ENCODE results near the gene HOXA9.

The HOXA9 gene

GRCh38 chr7:27124902-27125689 lies 40.2 kb downstream of the HOXA9 start:
- no peak for FAIRE-seq

DNA sequence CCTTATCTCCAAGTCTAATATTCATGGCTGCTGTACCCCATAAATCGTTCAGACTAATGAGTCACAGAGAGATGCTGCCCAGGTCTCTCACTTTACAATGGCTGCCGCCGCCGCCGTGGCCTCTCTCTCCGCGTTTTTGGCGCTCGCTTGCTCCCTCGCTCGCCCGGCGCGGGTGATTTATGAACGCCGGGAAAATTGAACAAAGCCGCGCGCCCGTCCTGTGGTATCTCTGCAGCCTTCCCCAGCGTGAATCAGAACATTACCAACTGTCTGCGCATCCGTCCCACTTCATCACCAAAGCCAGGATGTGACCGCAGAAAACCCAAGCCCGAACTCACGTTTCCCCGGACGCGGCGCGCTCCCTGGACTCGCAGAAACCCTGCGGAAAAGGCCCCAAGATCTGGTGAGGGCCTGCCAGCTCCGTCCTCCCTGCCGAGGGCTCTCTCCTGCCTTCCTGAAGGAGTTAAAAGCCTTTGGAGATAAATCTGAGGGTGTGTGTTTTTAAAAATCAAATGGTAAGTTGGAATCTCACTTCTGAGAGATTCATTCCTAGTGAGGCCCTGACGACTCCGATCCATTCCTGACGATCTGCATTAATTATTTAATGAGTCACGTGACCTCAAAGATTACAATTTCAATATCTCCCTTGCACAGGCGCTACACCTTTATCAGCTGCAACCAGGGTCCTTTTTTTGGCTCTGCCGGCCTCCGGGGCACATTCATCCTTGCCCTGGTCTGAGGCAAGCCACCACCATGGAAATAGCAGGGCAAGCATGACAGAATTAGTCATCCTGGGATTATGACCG lies 41.0 kb downstream of the HOXA9 start:
- no peak for FAIRE-seq

- FAIRE-seq: no peak
Measured at GRCh38 chr7:27123477-27124053, 41.8 kb downstream of the HOXA9 start.

DNA sequence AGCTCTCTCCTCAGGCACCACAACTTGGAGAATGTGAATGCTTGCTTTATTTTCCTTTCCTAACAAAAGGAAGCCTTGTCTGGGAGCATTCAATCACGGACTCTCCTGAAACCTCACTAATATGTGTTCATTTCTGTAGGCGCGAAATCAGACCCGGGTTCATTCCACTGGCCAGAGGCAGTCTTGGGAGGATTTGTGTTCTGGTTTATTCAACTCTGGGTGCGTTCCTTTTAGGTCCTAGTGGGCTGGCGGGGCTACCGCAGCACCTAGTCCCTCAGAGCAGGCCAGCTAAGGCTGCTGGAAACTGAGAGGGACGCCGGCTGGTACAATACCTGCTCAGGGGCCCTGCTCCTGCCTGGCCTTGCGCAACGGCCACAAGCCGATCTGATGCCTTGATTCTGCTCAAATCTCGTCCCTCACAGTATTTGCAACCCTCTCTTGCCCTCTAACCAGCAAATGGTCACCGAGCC lies 42.3 kb downstream of the HOXA9 start:
- no peak for FAIRE-seq

- no peak for FAIRE-seq
Measured at GRCh38 chr7:27122077-27122910, 43.0 kb downstream of the HOXA9 start.

- no peak for FAIRE-seq
Measured at GRCh38 chr7:27121684-27122076, 43.7 kb downstream of the HOXA9 start.

DNA sequence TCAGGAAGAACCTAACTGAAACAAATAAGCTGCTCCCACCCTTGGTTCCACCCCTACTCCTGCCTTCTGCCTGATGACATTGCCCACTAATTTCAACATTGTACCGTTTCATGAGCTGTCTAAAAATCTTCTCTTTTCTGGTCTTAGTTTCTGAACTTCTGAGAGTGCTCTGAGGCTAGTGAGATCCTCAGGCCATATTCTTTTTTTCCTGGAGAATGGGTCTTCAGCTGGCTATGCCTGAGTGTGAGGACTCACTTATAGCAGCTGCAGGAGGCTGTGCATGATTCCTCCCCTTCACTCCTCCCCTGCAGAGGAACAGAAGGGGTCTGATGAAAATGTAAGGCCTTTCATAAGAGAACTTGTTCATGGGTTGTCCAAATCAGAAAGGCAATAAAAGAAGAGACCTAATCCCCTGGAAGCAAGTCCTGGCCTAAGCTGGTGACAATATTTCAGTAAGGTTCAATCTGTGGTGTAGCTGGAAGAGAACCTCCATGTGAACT lies 45.9 kb downstream of the HOXA9 start:
- FAIRE-seq: no peak

DNA sequence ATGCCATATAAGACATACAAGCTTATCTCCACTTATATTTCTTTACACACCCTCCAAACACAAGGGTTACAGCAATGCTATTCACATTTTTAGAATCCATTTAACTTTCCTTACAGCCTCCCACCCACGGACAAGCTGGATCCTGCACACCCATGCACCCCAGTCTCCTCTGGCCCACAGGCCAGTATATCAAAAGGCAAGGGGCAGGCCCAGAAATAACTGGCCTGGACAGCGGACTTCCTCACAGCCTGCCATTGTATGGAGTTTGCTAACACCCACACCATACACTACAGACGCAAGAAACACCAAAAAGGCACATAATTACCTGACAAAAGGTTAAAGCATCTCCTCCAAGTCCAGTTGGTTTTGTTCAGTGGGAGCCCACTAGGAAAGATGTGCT lies 46.8 kb downstream of the HOXA9 start:
- no peak for FAIRE-seq

DNA sequence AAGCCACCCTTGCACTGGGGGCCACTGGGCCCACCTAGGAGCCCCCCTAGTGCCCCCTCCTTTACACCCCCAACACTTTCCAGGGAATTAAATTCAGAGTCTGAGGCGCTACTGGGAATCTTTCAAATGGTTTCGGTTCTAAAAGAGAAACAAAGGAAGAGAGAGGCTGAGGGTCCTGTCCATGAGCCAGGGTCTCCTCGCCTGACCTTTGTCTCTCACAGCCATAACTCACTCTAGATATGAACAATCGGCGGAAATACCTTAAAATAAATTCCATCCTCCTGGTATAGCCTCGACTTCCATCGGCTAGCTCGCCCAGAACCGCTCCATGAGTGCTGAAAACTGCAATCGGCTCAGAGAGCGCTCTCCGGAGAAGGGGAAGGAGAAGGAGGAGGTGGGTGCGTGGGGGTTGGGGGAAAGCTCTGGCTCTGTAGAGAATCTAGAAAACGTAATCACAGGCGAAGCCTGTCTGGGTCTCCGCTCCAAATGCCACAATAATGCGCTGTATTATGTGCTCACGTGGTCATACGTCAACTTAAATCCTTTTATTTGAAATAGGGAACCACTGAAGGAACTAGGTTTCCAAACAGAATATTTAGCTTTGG lies 47.3 kb downstream of the HOXA9 start:
- no peak for FAIRE-seq

GRCh38 chr7:27116962-27117886 lies 48.1 kb downstream of the HOXA9 start:
- no peak for FAIRE-seq

GRCh38 chr7:27116031-27116961 lies 49.0 kb downstream of the HOXA9 start:
- FAIRE-seq: no peak

DNA sequence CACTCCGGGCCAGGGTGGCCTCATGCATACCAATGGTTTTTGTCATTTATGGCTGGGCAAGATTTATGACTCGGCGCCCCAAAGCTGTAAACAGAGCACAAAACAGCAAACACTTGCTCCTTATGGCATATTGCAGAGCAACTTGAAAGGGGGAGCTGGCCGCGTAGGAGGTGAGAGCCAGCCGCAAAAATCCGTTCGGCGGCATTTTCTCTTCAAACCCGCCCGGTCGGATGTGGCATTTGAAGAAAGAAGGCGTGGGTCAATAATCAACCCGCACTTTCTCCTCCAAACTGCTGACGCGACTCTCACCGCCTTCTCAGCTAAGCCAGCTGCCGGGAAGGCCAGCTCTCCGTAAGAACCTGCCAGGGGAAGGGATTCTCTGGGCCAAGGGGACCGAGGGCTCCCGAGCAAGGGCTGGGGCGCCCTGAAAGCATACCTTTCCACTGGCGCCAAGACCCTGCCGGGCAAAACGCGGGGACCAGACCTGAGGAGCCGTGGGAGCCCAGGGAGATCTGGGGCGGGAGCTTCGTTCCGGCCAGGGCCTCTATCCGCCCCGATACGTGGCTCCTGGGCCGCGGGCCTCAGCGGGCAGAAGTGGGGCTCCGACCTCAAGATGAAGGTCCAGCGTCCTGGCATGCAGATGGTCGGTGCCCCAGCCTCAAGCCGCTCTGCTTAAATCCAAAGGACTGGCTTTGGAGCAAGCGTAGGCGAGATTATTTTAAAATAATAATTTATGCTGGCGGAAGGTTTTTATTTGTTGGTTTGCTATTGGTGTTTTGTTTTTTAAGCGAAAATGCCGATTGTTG lies 49.9 kb downstream of the HOXA9 start:
- no peak for FAIRE-seq

DNA sequence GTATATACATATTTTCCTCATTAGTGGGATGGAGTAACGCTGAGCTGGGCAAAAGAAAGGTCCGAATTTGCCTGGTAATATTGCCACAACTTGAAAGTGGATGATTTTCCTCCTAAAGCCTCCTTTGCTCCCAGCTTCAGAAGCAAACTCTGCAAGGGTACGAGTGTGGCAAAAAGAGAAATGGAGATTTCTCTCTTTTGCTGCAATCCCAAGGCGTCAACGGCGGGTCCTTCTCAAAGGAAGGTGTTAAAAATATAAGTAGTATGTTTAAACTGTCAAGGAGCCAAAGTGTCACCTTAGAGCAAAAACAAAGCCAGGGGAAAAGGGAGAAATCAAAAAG lies 50.5 kb downstream of the HOXA9 start:
- no peak for FAIRE-seq

DNA sequence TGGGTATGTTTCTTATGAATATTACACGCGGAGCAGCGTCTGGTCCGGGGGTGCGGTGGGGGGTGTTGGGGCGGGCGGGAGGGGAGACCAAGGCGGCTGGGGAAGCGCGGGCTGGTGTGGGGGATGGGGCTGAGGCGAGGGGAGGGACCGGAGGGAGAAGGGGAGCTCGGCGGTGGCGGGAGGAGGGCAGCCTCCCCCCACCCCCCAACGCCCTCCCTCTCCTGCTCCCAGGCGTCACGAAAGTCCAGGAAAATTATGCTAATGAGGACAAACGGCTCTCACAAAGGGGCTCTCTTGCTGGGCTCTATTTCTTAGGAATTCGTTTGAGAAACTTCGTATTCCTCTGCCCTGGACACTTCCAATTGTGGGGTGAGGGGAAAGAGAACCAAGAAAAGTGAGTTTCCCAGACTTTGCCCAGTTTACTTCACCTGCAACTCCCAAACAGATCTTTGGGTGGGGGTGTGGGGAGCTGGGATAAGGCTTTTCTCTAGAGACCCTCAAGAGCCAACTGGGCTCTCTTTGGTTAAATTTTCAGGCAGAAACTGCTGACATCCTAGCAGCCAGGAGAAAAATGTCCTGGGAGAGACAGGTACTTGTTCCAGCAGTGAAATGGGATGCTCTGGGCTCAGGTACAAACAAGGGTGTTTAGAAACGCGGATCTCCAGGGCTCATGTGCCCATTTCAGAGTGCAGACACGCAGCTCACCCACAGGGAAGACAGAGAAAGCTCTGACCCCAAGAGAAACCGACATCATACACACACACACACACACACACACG lies 51.2 kb downstream of the HOXA9 start:
- FAIRE-seq: no peak

DNA sequence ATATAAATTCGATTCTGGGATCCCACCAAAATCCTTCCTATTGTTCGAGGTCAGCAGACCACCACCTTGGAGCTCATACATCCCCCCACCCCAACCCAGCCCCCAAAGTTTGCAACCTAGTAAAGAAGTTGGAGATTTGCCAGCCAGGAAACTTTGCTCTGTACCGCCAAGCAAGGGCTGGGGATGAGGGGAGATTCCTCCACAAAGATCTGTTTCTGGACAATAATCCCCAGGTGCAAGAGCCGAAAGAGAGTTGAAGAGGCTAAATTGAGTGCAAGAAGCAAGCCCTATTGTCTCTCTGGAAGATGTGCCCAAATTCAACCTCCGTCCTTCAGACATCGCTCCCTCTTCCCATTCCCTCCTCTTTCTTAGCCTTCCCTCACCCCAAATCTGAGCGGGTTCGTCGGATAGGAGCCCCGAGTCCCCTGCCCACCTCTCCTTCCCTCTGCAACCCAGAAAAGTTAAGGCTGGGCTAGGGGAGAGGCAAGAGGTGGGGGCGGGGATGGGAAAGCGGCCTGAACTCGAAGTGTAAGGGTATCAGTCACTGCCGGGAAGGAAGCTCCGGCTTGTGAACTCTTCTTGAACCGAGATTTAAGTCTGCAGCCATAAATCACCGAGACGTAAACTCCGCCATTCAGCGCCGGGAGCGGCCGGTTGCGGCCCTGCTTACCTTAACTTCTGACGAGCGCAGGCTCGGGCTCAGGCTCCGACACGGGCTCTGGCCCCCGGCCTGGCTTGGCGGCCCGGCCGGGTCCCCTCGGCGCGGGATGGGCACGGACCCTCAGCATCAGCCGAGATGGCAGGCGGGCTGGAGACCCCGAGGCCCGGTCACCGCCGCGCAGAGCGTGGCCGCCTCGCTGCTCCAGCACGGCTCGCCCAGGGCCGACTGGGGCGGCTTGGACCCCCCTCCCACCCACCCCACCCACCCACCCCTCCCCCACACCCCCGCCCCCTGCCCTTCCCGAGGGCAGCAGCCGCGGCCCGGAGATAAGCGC lies 52.1 kb downstream of the HOXA9 start:
- FAIRE-seq: no peak

Data from endometrium (tissue), 2 donors.